ENCODE results near the gene SPG21. TPM values are rescaled to one million over a fixed set of nuclear protein-coding genes. Genes with fewer than 3 reads are reported as not detected.

The SPG21 gene
- 60.8 and 65.3 TPM in 2 replicates for total RNA-seq (2012; rRNA removed)
- 51.6 and 59.9 TPM in 2 replicates for polyA plus RNA-seq (2012; rRNA removed)
- polyA plus RNA-seq (2012; cell fraction: cytosol; rRNA removed) = 34.8 and 44.5 TPM in 2 replicates
- 18.7 and 49.4 TPM in 2 replicates for polyA plus RNA-seq (2012; cell fraction: nucleus; rRNA removed; ENCODE audit: low replicate concordance)
- Bru-seq, nascent RNA = percentile 83 among the genes with signal in this experiment
- BruChase-seq, experiment 1, labeled RNA remaining after a 6-hour chase = percentile 91 among the genes with signal in this experiment
- BruChase-seq, experiment 2, labeled RNA remaining after a 2-hour chase = percentile 84 among the genes with signal in this experiment
- long read RNA-seq, transcript SPG21-201 (9 exons, 1,822 nt) = major isoform, 76 of 87 reads
- long read RNA-seq, partial matches to known transcripts = 2 of 87 reads
- long read RNA-seq, other reads (novel, unspliced or antisense) = 8 of 87 reads

GRCh38 chr15:64989416-64990167, at the start of gene SPG21:
Gene SPG21 (minus strand): TSS chr15:64989914. CDS start chr15:64983569, 6,345 bp downstream.
- H3K14ac ChIP-seq (replicated peaks; ENCODE audit: low read depth, low read length) = peak within 1 kb of the TSS; percentile 89
- intact Hi-C loops (cut with micrococcal nuclease) = loop anchor here (5.0 kb wide), 2 partner anchors 132 to 147 kb away; partner anchors contain the start of gene PLEKHO2
- peak within 1 kb of the TSS; percentile 73 for H3K56ac ChIP-seq (ENCODE audit: extremely low read depth, insufficient read depth, low read length)
- peak; percentile 93 for ATAC-seq (ENCODE audit: low read depth)
- H2BK15ac ChIP-seq (ENCODE audit: low read depth, low read length) = peak within 1 kb of the TSS; percentile 59; the same call in 1 of the 3 replicates
- peak within 1 kb of the TSS; percentile 73 for H4K5ac ChIP-seq (ENCODE audit: low read depth, low read length)
- H4K8ac ChIP-seq (ENCODE audit: low read depth in 2 of 2, low read length in 2 of 2) = peak within 1 kb of the TSS; percentile 61 to 96
- no TSS peak for BruUV-seq (replicated peaks)
- 0% methylated on average over 21 of the region's 75 CpGs; no CpG with 5 or more reads in 1 of the 2 experiments for WGBS, 2 experiments (ENCODE audit: extremely low coverage in 2 of 2, insufficient read length in 1 of 2)
- in situ Hi-C loops (cut with MboI; ENCODE audit: low sequenced_read_pairs) = no loop called here
- H3K36me3 ChIP-seq (ENCODE audit: control insufficient read depth, insufficient read depth, low read length) = no peaks in the 10 kb centered on the region
- peaks cover 5% of the 10 kb centered on the region for H3K4me1 ChIP-seq (ENCODE audit: control insufficient read depth, insufficient read depth, low read length)
- peak within 1 kb of the TSS; percentile 89 for H2BK5ac ChIP-seq (ENCODE audit: low read depth, low read length, poor library complexity, severe bottlenecking)
- H2AK5ac ChIP-seq (ENCODE audit: low read depth, low read length) = peak within 1 kb of the TSS; percentile 97
- peak within 1 kb of the TSS; percentile 88 for H3K23ac ChIP-seq (ENCODE audit: low read depth, low read length)
- peak within 1 kb of the TSS; percentile 33 for H2BK120ac ChIP-seq (ENCODE audit: low read depth, low read length)
- peak within 1 kb of the TSS; percentile 90 for H3K27ac ChIP-seq (ENCODE audit: insufficient read depth, low read length)
- H3K4ac ChIP-seq (ENCODE audit: low read depth, low read length) = peak within 1 kb of the TSS; percentile 89
- H3K9me1 ChIP-seq (ENCODE audit: insufficient read depth, low read length) = peaks cover 7% of the 10 kb centered on the region
- H3K27me3 ChIP-seq (ENCODE audit: control insufficient read depth, insufficient read depth, low read length) = no peaks in the 10 kb centered on the region
- H4K20me1 ChIP-seq (ENCODE audit: insufficient read depth, low read length) = no peaks in the 10 kb centered on the region; the same call in none of the 2 replicates
- ChIA-PET POLR2A (ENCODE audit: unreplicated experiment) (interaction anchor here (0.7 kb wide), 3 partner anchors 74 to 245 kb away, joined by 4 to 13 read pairs (median 5); no protein-coding TSS in a partner anchor), CTCF (no interaction called here)
- no peaks in the 10 kb centered on the region for H3K9me3 ChIP-seq (ENCODE audit: control insufficient read depth, insufficient read depth, low read length)
- H3K4me3 ChIP-seq (ENCODE audit: insufficient read depth, low read depth, low read length) = peak within 1 kb of the TSS; percentile 89
- peak within 1 kb of the TSS; percentile 97 for H2AFZ ChIP-seq (replicated peaks; ENCODE audit: low read length, poor library complexity)
- H3K18ac ChIP-seq (ENCODE audit: low read depth, low read length) = peak within 1 kb of the TSS; percentile 70
- peak within 1 kb of the TSS; percentile 77 for H3K9ac ChIP-seq (ENCODE audit: low read depth, low read length)
- peak within 1 kb of the TSS; percentile 96 for H2AK9ac ChIP-seq (replicated peaks; ENCODE audit: low read depth, low read length, poor library complexity)
- peaks cover 3 to 43% of the 10 kb centered on the region in 2 experiments; a peak in 3 of 4 replicates for H3K79me1 ChIP-seq (ENCODE audit: low read depth in 1 of 2, low read length in 2 of 2)
- peak within 1 kb of the TSS; percentile 92 for H3K4me2 ChIP-seq (ENCODE audit: low read depth, low read length)
- dilution Hi-C loops (cut with HindIII; ENCODE audit: low sequenced_read_pairs, unreplicated experiment) = no loop called here
- H2BK20ac ChIP-seq (ENCODE audit: low read depth, low read length) = peak within 1 kb of the TSS; percentile 19; the same call in 1 of the 2 replicates
- H4K91ac ChIP-seq (ENCODE audit: insufficient read depth, low read depth, low read length) = peak within 1 kb of the TSS; percentile 72
- peak; percentile 91 for DNase-seq
- TF ChIP-seq CHD1 (IDR thresholded peaks at IDR 0.05; ENCODE audit: low read depth, low read length) = peak; percentile 63; the same call in 1 of the 2 replicates
- no peak for TF ChIP-seq RFX5 (IDR thresholded peaks at IDR 0.05; ENCODE audit: low read depth, low read length)
- TF ChIP-seq, protein P1, sequence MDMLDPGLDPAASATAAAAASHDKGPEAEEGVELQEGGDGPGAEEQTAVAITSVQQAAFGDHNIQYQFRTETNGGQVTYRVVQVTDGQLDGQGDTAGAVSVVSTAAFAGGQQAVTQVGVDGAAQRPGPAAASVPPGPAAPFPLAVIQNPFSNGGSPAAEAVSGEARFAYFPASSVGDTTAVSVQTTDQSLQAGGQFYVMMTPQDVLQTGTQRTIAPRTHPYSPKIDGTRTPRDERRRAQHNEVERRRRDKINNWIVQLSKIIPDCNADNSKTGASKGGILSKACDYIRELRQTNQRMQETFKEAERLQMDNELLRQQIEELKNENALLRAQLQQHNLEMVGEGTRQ (IDR thresholded peaks at IDR 0.05; ENCODE audit: low read depth, low read length) = peak; percentile 99
- peak; percentile 97 for TF ChIP-seq MAZ (IDR thresholded peaks at IDR 0.05; ENCODE audit: borderline replicate concordance, low read depth, low read length)
- TF ChIP-seq NFE2L2 (IDR thresholded peaks at IDR 0.05; ENCODE audit: low read depth, low read length) = no peak
- TF ChIP-seq MAFK (IDR thresholded peaks at IDR 0.05; ENCODE audit: low read depth, low read length) = no peak
- peak; percentile 60 for TF ChIP-seq MXI1 (IDR thresholded peaks at IDR 0.05; ENCODE audit: borderline replicate concordance, low read depth, low read length)
- TF ChIP-seq, protein P2, sequence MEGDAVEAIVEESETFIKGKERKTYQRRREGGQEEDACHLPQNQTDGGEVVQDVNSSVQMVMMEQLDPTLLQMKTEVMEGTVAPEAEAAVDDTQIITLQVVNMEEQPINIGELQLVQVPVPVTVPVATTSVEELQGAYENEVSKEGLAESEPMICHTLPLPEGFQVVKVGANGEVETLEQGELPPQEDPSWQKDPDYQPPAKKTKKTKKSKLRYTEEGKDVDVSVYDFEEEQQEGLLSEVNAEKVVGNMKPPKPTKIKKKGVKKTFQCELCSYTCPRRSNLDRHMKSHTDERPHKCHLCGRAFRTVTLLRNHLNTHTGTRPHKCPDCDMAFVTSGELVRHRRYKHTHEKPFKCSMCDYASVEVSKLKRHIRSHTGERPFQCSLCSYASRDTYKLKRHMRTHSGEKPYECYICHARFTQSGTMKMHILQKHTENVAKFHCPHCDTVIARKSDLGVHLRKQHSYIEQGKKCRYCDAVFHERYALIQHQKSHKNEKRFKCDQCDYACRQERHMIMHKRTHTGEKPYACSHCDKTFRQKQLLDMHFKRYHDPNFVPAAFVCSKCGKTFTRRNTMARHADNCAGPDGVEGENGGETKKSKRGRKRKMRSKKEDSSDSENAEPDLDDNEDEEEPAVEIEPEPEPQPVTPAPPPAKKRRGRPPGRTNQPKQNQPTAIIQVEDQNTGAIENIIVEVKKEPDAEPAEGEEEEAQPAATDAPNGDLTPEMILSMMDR (conservative IDR thresholded peaks at IDR 0.05; ENCODE audit: low read depth, low read length) = no peak
- TF ChIP-seq CEBPB (IDR thresholded peaks at IDR 0.05; ENCODE audit: low read depth, low read length) = no peak
- peak; percentile 95 for TF ChIP-seq BHLHE40 (IDR thresholded peaks at IDR 0.05; ENCODE audit: low read depth, low read length)
- TF ChIP-seq POLR2A (IDR thresholded peaks at IDR 0.05; ENCODE audit: low read depth, low read length) = peak; percentile 90
- TF ChIP-seq FOS (IDR thresholded peaks at IDR 0.05; ENCODE audit: low read depth, low read length) = peak; percentile 47; the same call in 1 of the 2 replicates
